NCI-H69 (cell line): Measurements from ENCODE around the gene HIVEP3.

Experiments
- DNase-seq: peaks from one replicate; lab custom pipeline; 2025; lab: John Stamatoyannopoulos, UW

The HIVEP3 gene

GRCh38 chr1:41874151-41874719 is 44.5 kb downstream of the HIVEP3 start:
- DNase-seq: peak; percentile 28

GRCh38 chr1:41872074-41872473 is 46.6 kb downstream of the HIVEP3 start:
- no peak for DNase-seq

- DNase-seq: peak; percentile 69
Measured at GRCh38 chr1:41870076-41870562, 48.6 kb downstream of the HIVEP3 start.

GRCh38 chr1:41868241-41868998 is 50.3 kb downstream of the HIVEP3 start:
- peak; percentile 41 for DNase-seq

- no peak for DNase-seq
Measured at GRCh38 chr1:41866285-41866684, 52.4 kb downstream of the HIVEP3 start.

GRCh38 chr1:41864471-41865040 is 54.2 kb downstream of the HIVEP3 start:
- peak; percentile 8 for DNase-seq

GRCh38 chr1:41863718-41864117 is 55.0 kb downstream of the HIVEP3 start:
- DNase-seq: no peak

- peak; percentile 43 for DNase-seq
Measured at GRCh38 chr1:41862384-41863221, 56.1 kb downstream of the HIVEP3 start.

- DNase-seq: peak; percentile 8
Measured at GRCh38 chr1:41861535-41862383, 57.0 kb downstream of the HIVEP3 start.

GRCh38 chr1:41860771-41861170 is 58.0 kb downstream of the HIVEP3 start:
- DNase-seq: no peak

- DNase-seq: peak; percentile 75
Measured at GRCh38 chr1:41860214-41860613, 58.5 kb downstream of the HIVEP3 start.

GRCh38 chr1:41859686-41860085 is 59.0 kb downstream of the HIVEP3 start:
- DNase-seq: peak; percentile 60

GRCh38 chr1:41856944-41857285 is 61.8 kb downstream of the HIVEP3 start:
- peak; percentile 18 for DNase-seq

- no peak for DNase-seq
Measured at GRCh38 chr1:41856151-41856943, 62.4 kb downstream of the HIVEP3 start.

GRCh38 chr1:41855713-41856112 is 63.0 kb downstream of the HIVEP3 start:
- DNase-seq: no peak

- peak; percentile 5 for DNase-seq
Measured at GRCh38 chr1:41853907-41854306, 64.8 kb downstream of the HIVEP3 start.

GRCh38 chr1:41852091-41852490 is 66.6 kb downstream of the HIVEP3 start:
- DNase-seq: no peak

GRCh38 chr1:41851589-41851988 is 67.1 kb downstream of the HIVEP3 start:
- DNase-seq: peak; percentile 6

GRCh38 chr1:41850029-41850428 is 68.7 kb downstream of the HIVEP3 start:
- no peak for DNase-seq

- DNase-seq: no peak
Measured at GRCh38 chr1:41849211-41849759, 69.4 kb downstream of the HIVEP3 start.
